Lower lobe of right lung (tissue), 2 donors: ENCODE results near the gene SOX1. TPM values are rescaled to one million over a fixed set of nuclear protein-coding genes. Genes with fewer than 3 reads are reported as not detected.

Experiments used
- ATAC-seq, 2 donors: fragments of 200-7000 bp; cut with Tn5 transposase; one replicate each; pipeline ENCODE4 v1.9.1; 2020 to 2022; ENCODE audit warnings: mild to moderate bottlenecking in 2 of 2, moderate library complexity in 2 of 2
- DNase-seq: peaks from one replicate; pipeline ENCODE4 v3.0.0-alpha.2; 2020
- H3K27ac ChIP-seq: fragments of 200-600 bp; one replicate; pipeline ENCODE4 v1.8.0; 2022
- H3K27me3 ChIP-seq: fragments of 200-600 bp; one replicate; pipeline ENCODE4 v1.8.0; 2022; ENCODE audit warnings: low read depth
- H3K36me3 ChIP-seq: fragments of 200-600 bp; one replicate; pipeline ENCODE4 v1.8.0; 2022; ENCODE audit warnings: mild to moderate bottlenecking
- H3K4me1 ChIP-seq: fragments of 200-600 bp; one replicate; pipeline ENCODE4 v1.8.0; 2022
- H3K4me3 ChIP-seq: fragments of 200-600 bp; one replicate; pipeline ENCODE4 v1.8.0; 2022; ENCODE audit warnings: mild to moderate bottlenecking
- H3K9me3 ChIP-seq: fragments of 200-600 bp; one replicate; pipeline ENCODE4 v1.8.0; 2022
- CTCF ChIP-seq: fragments of 200-600 bp; IDR thresholded peaks from one replicate; pipeline ENCODE4 v1.8.0; 2022; ENCODE audit warnings: antibody characterized with exemption, mild to moderate bottlenecking
- intact Hi-C: fragments of 100-400 bp; cut with DNase I; formaldehyde crosslinking; loops from one replicate; pipeline ENCODE4 v1.11.0; 2022
- total RNA-seq: library from RNA; stranded (reverse); fragmentation: NEBNext Ultra II Directional; extraction: Animal tissue kit (Norgen Biotek cat#: 25700); gene quantifications from one replicate; pipeline ENCODE4 v1.2.1, GENCODE V29; 2021
- donor health status: DM: no; HTN: yes; CAD: no; lungs with severe emphysema.

Gene SOX1
- total RNA-seq, 1 donor from 2014 or later: not detected

- no peak for TF ChIP-seq CTCF
- Histone ChIP-seq H3K36me3 (no peaks in the 10 kb centered on the region), H3K27me3 (peaks cover 100% of the 10 kb centered on the region), H3K9me3 (no peaks in the 10 kb centered on the region), H3K27ac (no peak overlapping the region), H3K4me1 (peaks cover 12% of the 10 kb centered on the region), H3K4me3 (no peak overlapping the region)
- DNase-seq (no peak), ATAC-seq (no peak)
- intact Hi-C loops: no loop called here
Observed at GRCh38 chr13:112058941-112059340, 8.0 kb upstream of the SOX1 start.

- intact Hi-C loops: no loop called here
- H3K36me3 ChIP-seq: no peaks in the 10 kb centered on the region
- no peak for DNase-seq
- no peak overlapping the region for H3K4me3 ChIP-seq
- H3K9me3 ChIP-seq: no peaks in the 10 kb centered on the region
- TF ChIP-seq CTCF: no peak
- peaks cover 100% of the 10 kb centered on the region for H3K27me3 ChIP-seq
- H3K27ac ChIP-seq: no peak overlapping the region
- no peak for ATAC-seq
- H3K4me1 ChIP-seq: peaks cover 5% of the 10 kb centered on the region
Observed at GRCh38 chr13:112059457-112060281, 7.3 kb upstream of the SOX1 start.

- no peaks in the 10 kb centered on the region for H3K36me3 ChIP-seq
- H3K9me3 ChIP-seq: no peaks in the 10 kb centered on the region
- intact Hi-C loops: no loop called here
- DNase-seq (no peak), ATAC-seq (no peak)
- no peak for TF ChIP-seq CTCF
- peaks cover 5% of the 10 kb centered on the region for H3K4me1 ChIP-seq
- no peak overlapping the region for H3K4me3 ChIP-seq
- no peak overlapping the region for H3K27ac ChIP-seq
- peaks cover 100% of the 10 kb centered on the region for H3K27me3 ChIP-seq
Observed at GRCh38 chr13:112060282-112060830, 6.6 kb upstream of the SOX1 start.

- intact Hi-C loops: no loop called here
- H3K27me3 ChIP-seq: peaks cover 100% of the 10 kb centered on the region
- H3K4me3 ChIP-seq: no peak overlapping the region
- H3K27ac ChIP-seq: no peak overlapping the region
- no peak for TF ChIP-seq CTCF
- no peaks in the 10 kb centered on the region for H3K36me3 ChIP-seq
- no peaks in the 10 kb centered on the region for H3K9me3 ChIP-seq
- DNase-seq: no peak
- no peak for ATAC-seq
- peaks cover 5% of the 10 kb centered on the region for H3K4me1 ChIP-seq
Observed at GRCh38 chr13:112060899-112061366, 6.0 kb upstream of the SOX1 start.

- DNase-seq: no peak
- TF ChIP-seq CTCF: no peak
- Histone ChIP-seq H3K4me1 (peaks cover 5% of the 10 kb centered on the region), H3K27me3 (peaks cover 99% of the 10 kb centered on the region), H3K9me3 (no peaks in the 10 kb centered on the region), H3K27ac (no peak overlapping the region), H3K36me3 (no peaks in the 10 kb centered on the region), H3K4me3 (no peak overlapping the region)
- intact Hi-C loops: no loop called here
- no peak for ATAC-seq
Observed at GRCh38 chr13:112061367-112062061, 5.4 kb upstream of the SOX1 start.
